Tibial nerve (tissue), 4 donors: ENCODE data around the gene PAFAH1B1. TPM values are rescaled to one million over a fixed set of nuclear protein-coding genes. Genes with fewer than 3 reads are reported as not detected.

Experiments used
- DNase-seq, 2 donors: peaks; one replicate each; pipeline ENCODE4 v3.0.0-alpha.2; 2019; ENCODE audit warnings: low spot score in 2 of 2
- H3K27ac ChIP-seq, 4 donors: fragments of 200-600 bp; sonication (generic) in 3 of 4; one replicate each; pipeline ENCODE4 v1.5.1; 2017 to 2019; ENCODE audit warnings: mild to moderate bottlenecking in 1 of 4
- H3K27me3 ChIP-seq, 2 donors: fragments of 200-600 bp; sonication (generic) in 1 of 2; one replicate each; pipeline versions ENCODE4 v1.5.1 to v1.6.0; 2017 to 2019
- H3K36me3 ChIP-seq, 3 donors: fragments of 200-600 bp; sonication (generic); one replicate each; pipeline ENCODE4 v1.5.1; 2018 to 2019
- H3K4me1 ChIP-seq, 4 donors: fragments of 200-600 bp; sonication (generic) in 3 of 4; one replicate each; pipeline ENCODE4 v1.5.1; 2017 to 2019
- H3K4me3 ChIP-seq, 4 donors: fragments of 200-600 bp; sonication (generic) in 3 of 4; one replicate each; pipeline ENCODE4 v1.5.1; 2017 to 2019; ENCODE audit warnings: mild to moderate bottlenecking in 1 of 4, moderate library complexity in 1 of 4
- H3K9me3 ChIP-seq, 4 donors: fragments of 200-600 bp; sonication (generic) in 3 of 4; one replicate each; pipeline ENCODE4 v1.5.1; 2017 to 2019
- EP300 ChIP-seq, 2 donors: sonication (generic); formaldehyde crosslinking; IDR thresholded peaks; one replicate each; pipeline ENCODE4 v1.6.1; 2017; ENCODE audit warnings: antibody characterized with exemption in 2 of 2, mild to moderate bottlenecking in 1 of 2
- POLR2A ChIP-seq, 2 donors: fragments of 450-650 bp; IDR thresholded peaks; one replicate each; pipeline ENCODE4 v1.6.1; 2017; ENCODE audit warnings: antibody characterized with exemption in 2 of 2, mild to moderate bottlenecking in 2 of 2, moderate library complexity in 2 of 2
- WGBS, 2 donors: methylation state at CpG; one replicate each; pipeline ENCODE4 v1.1.5; 2018; 5-methylcytosine and 5-hydroxymethylcytosine counted together
- total RNA-seq, 4 donors: library from RNA; depleted of rRNA; stranded (reverse); fragments of >200 nt; gene quantifications; one replicate each; pipeline ENCODE4 v1.1.0, GENCODE V29; 2016
- TF ChIP-seq, protein P1 (sequence below), 5 experiments: fragments of 200-600 bp in 3 of 5; fragments of 450-650 bp in 2 of 5; sonication (generic) in 3 of 5; IDR thresholded peaks; one replicate each; pipeline ENCODE4 v1.5.1; 2016 to 2019; ENCODE audit warnings: antibody characterized with exemption in 5 of 5, mild to moderate bottlenecking in 3 of 5, moderate library complexity in 2 of 5

The PAFAH1B1 gene
- total RNA-seq, 4 donors from 2014 or later = 105 to 185 (median 139) TPM

DNA sequence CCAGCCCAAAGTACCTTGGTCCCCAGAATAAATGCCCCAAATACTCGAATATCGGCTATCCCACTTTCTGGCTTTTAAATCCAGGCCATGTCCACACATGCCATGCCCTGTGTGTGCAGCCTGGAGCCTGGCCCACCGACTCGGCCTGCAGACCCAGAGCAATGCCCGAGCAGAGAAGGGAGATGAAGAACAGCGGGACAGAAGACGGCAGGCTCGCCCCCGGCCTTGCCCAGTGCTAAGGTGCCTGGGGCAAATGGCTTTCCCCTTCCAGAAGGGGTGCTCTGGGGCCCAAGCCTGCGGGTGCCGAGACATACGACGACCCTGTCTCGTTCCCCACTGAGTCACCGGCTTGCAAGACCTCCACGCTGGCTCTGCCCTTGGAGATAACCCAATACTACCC lies 110.2 kb downstream of the PAFAH1B1 start:
- 87 to 91% methylated on average over 16 of the region's 16 CpGs for WGBS, 2 donors
- Histone ChIP-seq H3K4me1 (peaks cover 0 to 26% (median 17%) of the 10 kb centered on the region in 4 donors), H3K4me3 (no peak overlapping the region), H3K27ac (no peak overlapping the region), H3K9me3 (no peaks in the 10 kb centered on the region), H3K27me3 (no peaks in the 10 kb centered on the region), H3K36me3 (peaks cover 0 to 63% (median 4%) of the 10 kb centered on the region in 3 donors)
- TF ChIP-seq, protein P1, sequence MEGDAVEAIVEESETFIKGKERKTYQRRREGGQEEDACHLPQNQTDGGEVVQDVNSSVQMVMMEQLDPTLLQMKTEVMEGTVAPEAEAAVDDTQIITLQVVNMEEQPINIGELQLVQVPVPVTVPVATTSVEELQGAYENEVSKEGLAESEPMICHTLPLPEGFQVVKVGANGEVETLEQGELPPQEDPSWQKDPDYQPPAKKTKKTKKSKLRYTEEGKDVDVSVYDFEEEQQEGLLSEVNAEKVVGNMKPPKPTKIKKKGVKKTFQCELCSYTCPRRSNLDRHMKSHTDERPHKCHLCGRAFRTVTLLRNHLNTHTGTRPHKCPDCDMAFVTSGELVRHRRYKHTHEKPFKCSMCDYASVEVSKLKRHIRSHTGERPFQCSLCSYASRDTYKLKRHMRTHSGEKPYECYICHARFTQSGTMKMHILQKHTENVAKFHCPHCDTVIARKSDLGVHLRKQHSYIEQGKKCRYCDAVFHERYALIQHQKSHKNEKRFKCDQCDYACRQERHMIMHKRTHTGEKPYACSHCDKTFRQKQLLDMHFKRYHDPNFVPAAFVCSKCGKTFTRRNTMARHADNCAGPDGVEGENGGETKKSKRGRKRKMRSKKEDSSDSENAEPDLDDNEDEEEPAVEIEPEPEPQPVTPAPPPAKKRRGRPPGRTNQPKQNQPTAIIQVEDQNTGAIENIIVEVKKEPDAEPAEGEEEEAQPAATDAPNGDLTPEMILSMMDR (IDR thresholded peaks at IDR 0.05) = no peak
- no peak for TF ChIP-seq EP300 (IDR thresholded peaks at IDR 0.05)
- no peak for DNase-seq

DNA sequence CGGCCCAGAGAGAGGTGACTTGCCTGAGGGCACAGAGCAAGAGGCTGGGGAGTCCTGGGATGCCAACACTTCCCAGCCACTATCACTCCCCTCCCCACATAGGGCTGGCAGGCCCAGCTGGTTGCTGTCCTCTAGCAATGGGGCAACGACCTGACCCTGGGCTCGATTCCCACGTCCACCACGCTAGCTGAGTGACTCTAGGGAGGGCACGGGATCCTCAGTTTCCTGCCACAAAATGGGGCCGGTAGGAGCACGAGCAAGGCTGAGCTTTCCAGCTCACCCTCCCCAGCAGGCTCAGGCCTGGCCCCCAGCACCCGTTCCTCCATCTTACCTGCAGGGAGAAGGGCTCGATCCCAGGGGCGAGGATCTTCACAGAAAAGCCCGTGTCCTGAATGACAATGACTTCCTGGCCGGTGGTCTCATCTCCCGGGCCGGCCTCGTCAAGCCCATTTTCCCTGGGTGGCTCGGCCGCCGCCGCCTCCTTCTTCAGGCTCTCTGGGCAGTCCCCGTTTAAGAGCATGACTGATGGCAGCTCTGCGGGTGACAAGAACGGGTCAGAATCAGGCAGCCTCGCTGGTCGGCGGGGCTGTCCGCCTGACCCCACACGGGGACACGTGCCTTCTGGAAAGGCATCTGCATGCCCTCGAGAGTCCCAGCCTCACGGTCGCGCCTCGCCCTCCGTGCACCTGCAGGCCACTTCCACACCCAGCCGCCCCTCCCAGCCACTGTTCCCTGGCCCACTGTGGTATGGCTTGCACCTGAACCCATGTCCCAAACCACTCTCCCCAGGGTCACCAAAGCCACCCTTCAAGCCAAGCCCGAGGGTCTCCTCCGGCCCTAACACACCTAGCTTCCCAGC lies 110.8 kb downstream of the PAFAH1B1 start:
- TF ChIP-seq, protein P1 (IDR thresholded peaks at IDR 0.05) = no peak
- TF ChIP-seq POLR2A (IDR thresholded peaks at IDR 0.05) (no peak), EP300 (IDR thresholded peaks at IDR 0.05) (no peak)
- H3K9me3 ChIP-seq = no peaks in the 10 kb centered on the region
- H3K4me3 ChIP-seq = no peak overlapping the region
- peaks cover 0 to 56% (median 4%) of the 10 kb centered on the region in 3 donors for H3K36me3 ChIP-seq
- no peaks in the 10 kb centered on the region for H3K27me3 ChIP-seq
- no peak overlapping the region for H3K27ac ChIP-seq
- peaks cover 0 to 33% (median 23%) of the 10 kb centered on the region in 4 donors for H3K4me1 ChIP-seq
- DNase-seq = no peak
- 73 to 84% methylated on average over 19 to 36 of the region's 38 CpGs for WGBS, 2 donors

DNA sequence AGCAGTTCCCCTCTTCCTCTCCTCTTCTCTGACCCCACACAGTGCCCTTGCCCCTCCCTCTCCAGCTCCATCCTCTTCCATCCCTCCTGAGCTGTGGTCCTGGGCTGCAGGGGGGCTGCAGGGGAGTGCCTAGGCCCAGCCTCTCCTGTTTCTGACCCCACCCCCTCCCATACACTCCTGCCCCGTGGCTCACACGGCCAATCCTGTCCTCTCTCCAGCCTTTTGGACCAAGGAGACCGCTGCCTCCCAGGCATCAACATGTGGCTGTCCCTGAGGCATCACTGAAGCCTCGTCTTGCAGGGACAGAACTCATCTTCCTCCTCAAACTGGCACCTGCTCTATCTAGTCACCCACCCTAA lies 111.4 kb downstream of the PAFAH1B1 start:
- H3K4me1 ChIP-seq = peaks cover 0 to 39% (median 29%) of the 10 kb centered on the region in 4 donors
- H3K4me3 ChIP-seq = no peak overlapping the region
- DNase-seq = no peak
- TF ChIP-seq POLR2A (IDR thresholded peaks at IDR 0.05) (no peak), EP300 (IDR thresholded peaks at IDR 0.05) (no peak)
- TF ChIP-seq, protein P1 (IDR thresholded peaks at IDR 0.05) = no peak
- no peaks in the 10 kb centered on the region for H3K27me3 ChIP-seq
- 67 to 68% methylated on average over 4 of the region's 4 CpGs for WGBS, 2 donors
- H3K27ac ChIP-seq = no peak overlapping the region
- no peaks in the 10 kb centered on the region for H3K9me3 ChIP-seq
- H3K36me3 ChIP-seq = peaks cover 0 to 50% (median 4%) of the 10 kb centered on the region in 3 donors

DNA sequence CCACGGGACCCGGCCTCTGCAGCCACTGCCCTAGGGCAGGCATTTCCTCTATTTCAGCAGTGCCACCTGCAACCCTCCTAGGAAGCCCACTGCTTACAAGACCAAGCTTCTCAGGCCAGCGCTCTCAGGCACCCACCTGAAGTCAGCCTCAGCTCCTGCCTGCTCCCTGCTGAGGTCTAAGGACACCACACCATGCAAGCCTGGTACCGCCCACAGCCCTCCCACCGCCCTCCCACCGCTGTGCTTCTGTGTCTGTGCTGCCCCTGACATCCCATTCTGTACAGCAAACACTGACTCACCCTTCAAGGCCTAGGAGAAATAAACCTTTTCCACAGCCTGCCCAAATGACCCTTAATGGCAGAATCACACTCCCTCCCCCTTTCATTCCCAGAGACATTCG lies 111.8 kb downstream of the PAFAH1B1 start:
- no peak for DNase-seq
- peaks cover 0 to 46% (median 4%) of the 10 kb centered on the region in 3 donors for H3K36me3 ChIP-seq
- H3K9me3 ChIP-seq = no peaks in the 10 kb centered on the region
- H3K27ac ChIP-seq = no peak overlapping the region
- no peak overlapping the region for H3K4me3 ChIP-seq
- no peaks in the 10 kb centered on the region for H3K27me3 ChIP-seq
- H3K4me1 ChIP-seq = peaks cover 0 to 43% (median 33%) of the 10 kb centered on the region in 4 donors
- TF ChIP-seq EP300 (IDR thresholded peaks at IDR 0.05) (no peak), POLR2A (IDR thresholded peaks at IDR 0.05) (no peak)
- TF ChIP-seq, protein P1 (IDR thresholded peaks at IDR 0.05) = no peak
- 72 to 81% methylated on average over 7 of the region's 7 CpGs for WGBS, 2 donors
